Measurements from ENCODE around the gene WFDC5. TPM values are rescaled to one million over a fixed set of nuclear protein-coding genes. Genes with fewer than 3 reads are reported as not detected.

WFDC5 gene
- total RNA-seq, 2 experiments from 2014 or later, result not detected

DNA sequence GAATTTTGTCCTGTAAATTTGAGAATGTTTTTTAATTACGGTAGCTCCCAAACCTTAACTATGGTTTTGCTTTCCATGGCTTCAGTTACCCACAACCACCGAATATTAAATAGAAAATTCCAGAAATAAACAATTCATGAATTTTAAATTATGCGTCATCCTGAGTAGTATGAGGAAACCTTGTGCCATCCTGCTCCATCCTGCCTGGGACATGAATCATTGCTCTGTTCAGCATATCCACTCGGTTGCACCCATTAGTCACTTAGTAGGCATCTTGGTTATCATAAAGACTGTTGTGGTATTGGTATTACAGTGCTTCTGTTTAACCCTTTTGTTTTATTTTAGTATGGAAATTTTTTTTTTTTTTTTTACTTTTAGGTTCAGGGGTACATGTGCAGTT, 53.7 kb downstream of the WFDC5 start:
- Histone ChIP-seq H3K79me2 (ENCODE audit: insufficient read depth, low read depth, low read length) (peaks cover 27% of the 10 kb centered on the region; the same call in 1 of the 2 replicates), H4K20me1 (ENCODE audit: insufficient read depth, low read length) (0 out of 2 replicates have a peak, but pooled peaks cover 4% of the 10 kb centered on the region), H3K4me1 (ENCODE audit: insufficient read depth, low read length, poor library complexity, severe bottlenecking) (peaks cover 7% of the 10 kb centered on the region), H3K9me3 (ENCODE audit: low read length) (no peaks in the 10 kb centered on the region), H3K27ac (ENCODE audit: low read depth, low read length, poor library complexity, severe bottlenecking) (no peak overlapping the region), H3K4me2 (ENCODE audit: low read length) (no peak overlapping the region), H2AFZ (ENCODE audit: low read length) (no peak overlapping the region), H3K4me3 (ENCODE audit: low read depth, low read length, poor library complexity, severe bottlenecking) (no peak overlapping the region), H3K9me2 (ENCODE audit: insufficient read depth, low read length) (no peaks in the 10 kb centered on the region), H3K36me3 (ENCODE audit: insufficient read depth, low read length) (peaks cover 84% of the 10 kb centered on the region)
- BruUV-seq (replicated peaks), result TSS peak; percentile 6
- TF ChIP-seq, protein P1, sequence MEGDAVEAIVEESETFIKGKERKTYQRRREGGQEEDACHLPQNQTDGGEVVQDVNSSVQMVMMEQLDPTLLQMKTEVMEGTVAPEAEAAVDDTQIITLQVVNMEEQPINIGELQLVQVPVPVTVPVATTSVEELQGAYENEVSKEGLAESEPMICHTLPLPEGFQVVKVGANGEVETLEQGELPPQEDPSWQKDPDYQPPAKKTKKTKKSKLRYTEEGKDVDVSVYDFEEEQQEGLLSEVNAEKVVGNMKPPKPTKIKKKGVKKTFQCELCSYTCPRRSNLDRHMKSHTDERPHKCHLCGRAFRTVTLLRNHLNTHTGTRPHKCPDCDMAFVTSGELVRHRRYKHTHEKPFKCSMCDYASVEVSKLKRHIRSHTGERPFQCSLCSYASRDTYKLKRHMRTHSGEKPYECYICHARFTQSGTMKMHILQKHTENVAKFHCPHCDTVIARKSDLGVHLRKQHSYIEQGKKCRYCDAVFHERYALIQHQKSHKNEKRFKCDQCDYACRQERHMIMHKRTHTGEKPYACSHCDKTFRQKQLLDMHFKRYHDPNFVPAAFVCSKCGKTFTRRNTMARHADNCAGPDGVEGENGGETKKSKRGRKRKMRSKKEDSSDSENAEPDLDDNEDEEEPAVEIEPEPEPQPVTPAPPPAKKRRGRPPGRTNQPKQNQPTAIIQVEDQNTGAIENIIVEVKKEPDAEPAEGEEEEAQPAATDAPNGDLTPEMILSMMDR (conservative IDR thresholded peaks at IDR 0.05; ENCODE audit: low read length), result no peak
- TF ChIP-seq EZH2phosphoT487 (IDR thresholded peaks at IDR 0.05; ENCODE audit: borderline replicate concordance, low read depth, low read length), result no peak
- POLR2A ChIA-PET, result interaction anchor here (1.5 kb wide), 1 partner anchor 11 kb away, joined by 6 read pairs; no protein-coding TSS in a partner anchor
- CTCF ChIA-PET (ENCODE audit: unreplicated experiment), result no interaction called here
- intact Hi-C loops (cut with micrococcal nuclease; ENCODE audit: unreplicated experiment), result no loop called here
- DNase-seq (ENCODE audit: low spot score), result no peak

DNA sequence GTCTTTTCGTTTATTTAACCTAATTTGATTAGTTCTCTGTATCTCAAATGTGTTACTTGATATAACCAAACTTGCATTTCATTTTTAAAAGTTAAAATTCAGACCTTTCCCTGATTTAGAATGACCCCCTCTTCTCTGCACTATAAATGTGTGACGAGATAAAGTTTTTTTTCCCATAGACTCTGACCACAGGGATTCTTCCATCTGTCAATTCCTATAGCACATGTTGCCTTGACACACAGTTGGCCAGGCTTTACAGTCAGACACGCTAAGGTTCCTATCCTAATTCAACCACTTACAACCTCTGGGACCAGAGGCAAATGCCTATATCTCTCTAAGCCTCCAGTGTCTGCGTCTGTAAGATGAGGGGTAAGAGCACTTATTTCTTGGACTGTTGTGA, 54.7 kb downstream of the WFDC5 start:
- Histone ChIP-seq H3K9me3 (ENCODE audit: low read length) (no peaks in the 10 kb centered on the region), H3K9me2 (ENCODE audit: insufficient read depth, low read length) (no peaks in the 10 kb centered on the region), H3K79me2 (ENCODE audit: insufficient read depth, low read depth, low read length) (peaks cover 17% of the 10 kb centered on the region; the same call in 1 of the 2 replicates), H3K4me2 (ENCODE audit: low read length) (no peak overlapping the region), H3K36me3 (ENCODE audit: insufficient read depth, low read length) (peaks cover 83% of the 10 kb centered on the region), H4K20me1 (ENCODE audit: insufficient read depth, low read length) (0 out of 2 replicates have a peak, but pooled peaks cover 4% of the 10 kb centered on the region), H3K4me3 (ENCODE audit: low read depth, low read length, poor library complexity, severe bottlenecking) (no peak overlapping the region), H3K4me1 (ENCODE audit: insufficient read depth, low read length, poor library complexity, severe bottlenecking) (peaks cover 7% of the 10 kb centered on the region), H3K27ac (ENCODE audit: low read depth, low read length, poor library complexity, severe bottlenecking) (no peak overlapping the region), H2AFZ (ENCODE audit: low read length) (no peak overlapping the region)
- intact Hi-C loops (cut with micrococcal nuclease; ENCODE audit: unreplicated experiment), result no loop called here
- POLR2A ChIA-PET, result interaction anchor here (1.5 kb wide), 1 partner anchor 10 kb away, joined by 6 read pairs; no protein-coding TSS in a partner anchor
- TF ChIP-seq, protein P1 (conservative IDR thresholded peaks at IDR 0.05; ENCODE audit: low read length), result no peak
- TF ChIP-seq EZH2phosphoT487 (IDR thresholded peaks at IDR 0.05; ENCODE audit: borderline replicate concordance, low read depth, low read length), result no peak
- CTCF ChIA-PET (ENCODE audit: unreplicated experiment), result interaction anchor here (0.7 kb wide), 1 partner anchor 10 kb away, joined by 3 read pairs; no protein-coding TSS in a partner anchor
- no TSS peak for BruUV-seq (replicated peaks)
- DNase-seq (ENCODE audit: low spot score), result no peak

Other genes with a start within 250 kb of the WFDC5 start
- gene YWHAB, start 229.5 kb downstream of the WFDC5 start, total RNA-seq (2014; rRNA removed; shearing (Covaris generic)), result 60.5 and 72.8 TPM in 2 replicates
- gene YWHAB, start 229.5 kb downstream of the WFDC5 start, total RNA-seq (2022), result 245 and 256 TPM in 2 replicates
- gene PABPC1L, start 205.1 kb downstream of the WFDC5 start, total RNA-seq (2014; rRNA removed; shearing (Covaris generic)), result 48.8 and 58.7 TPM in 2 replicates
- gene PABPC1L, start 205.1 kb downstream of the WFDC5 start, total RNA-seq (2022), result 171 and 203 TPM in 2 replicates
- 35.2 and 38.6 TPM in 2 replicates for gene TOMM34, start 154.8 kb downstream of the WFDC5 start, total RNA-seq (2014; rRNA removed; shearing (Covaris generic))
- gene TOMM34, start 154.8 kb downstream of the WFDC5 start, total RNA-seq (2022), result 48.2 and 50.6 TPM in 2 replicates
- 67.9 and 80.4 TPM in 2 replicates for gene STK4, start 148.7 kb downstream of the WFDC5 start, total RNA-seq (2014; rRNA removed; shearing (Covaris generic))
- 140 and 150 TPM in 2 replicates for gene STK4, start 148.7 kb downstream of the WFDC5 start, total RNA-seq (2022)
- gene KCNS1, start 14.0 kb downstream of the WFDC5 start, total RNA-seq (2014; rRNA removed; shearing (Covaris generic)), result not detected in 2 replicates
- not detected in 2 replicates for gene KCNS1, start 14.0 kb downstream of the WFDC5 start, total RNA-seq (2022)
- gene WFDC12, start 9.3 kb upstream of the WFDC5 start, total RNA-seq (2014; rRNA removed; shearing (Covaris generic)), result not detected in 2 replicates
- gene WFDC12, start 9.3 kb upstream of the WFDC5 start, total RNA-seq (2022), result not detected in 2 replicates
- gene PI3, start 59.7 kb upstream of the WFDC5 start, total RNA-seq (2014; rRNA removed; shearing (Covaris generic)), result not detected in 2 replicates
- not detected in 2 replicates for gene PI3, start 59.7 kb upstream of the WFDC5 start, total RNA-seq (2022)
- gene SEMG1, start 91.9 kb upstream of the WFDC5 start, total RNA-seq (2014; rRNA removed; shearing (Covaris generic)), result not detected in 2 replicates
- not detected in 2 replicates for gene SEMG1, start 91.9 kb upstream of the WFDC5 start, total RNA-seq (2022)
- gene SEMG2, start 106.2 kb upstream of the WFDC5 start, total RNA-seq (2014; rRNA removed; shearing (Covaris generic)), result not detected in 2 replicates
- not detected in 2 replicates for gene SEMG2, start 106.2 kb upstream of the WFDC5 start, total RNA-seq (2022)
- not detected in 2 replicates for gene SLPI, start 139.4 kb upstream of the WFDC5 start, total RNA-seq (2014; rRNA removed; shearing (Covaris generic))
- gene SLPI, start 139.4 kb upstream of the WFDC5 start, total RNA-seq (2022), result not detected in 2 replicates
- not detected in 2 replicates for gene RBPJL, start 191.7 kb upstream of the WFDC5 start, total RNA-seq (2014; rRNA removed; shearing (Covaris generic))
- not detected in 2 replicates for gene RBPJL, start 191.7 kb upstream of the WFDC5 start, total RNA-seq (2022)
- gene MATN4, start 193.1 kb upstream of the WFDC5 start, total RNA-seq (2014; rRNA removed; shearing (Covaris generic)), result 0.38 TPM in 1 of 2 replicates, not detected in the other
- gene MATN4, start 193.1 kb upstream of the WFDC5 start, total RNA-seq (2022), result 0.24 TPM in 1 of 2 replicates, not detected in the other
- not detected in 2 replicates for gene SDC4, start 233.2 kb upstream of the WFDC5 start, total RNA-seq (2014; rRNA removed; shearing (Covaris generic))
- not detected in 2 replicates for gene SDC4, start 233.2 kb upstream of the WFDC5 start, total RNA-seq (2022)
- gene SYS1, start 248.0 kb upstream of the WFDC5 start, total RNA-seq (2014; rRNA removed; shearing (Covaris generic)), result 22.3 and 37.6 TPM in 2 replicates
- 8.6 and 9.6 TPM in 2 replicates for gene SYS1, start 248.0 kb upstream of the WFDC5 start, total RNA-seq (2022)